ENCODE measurements around the gene AGBL1.

The AGBL1 gene

DNA sequence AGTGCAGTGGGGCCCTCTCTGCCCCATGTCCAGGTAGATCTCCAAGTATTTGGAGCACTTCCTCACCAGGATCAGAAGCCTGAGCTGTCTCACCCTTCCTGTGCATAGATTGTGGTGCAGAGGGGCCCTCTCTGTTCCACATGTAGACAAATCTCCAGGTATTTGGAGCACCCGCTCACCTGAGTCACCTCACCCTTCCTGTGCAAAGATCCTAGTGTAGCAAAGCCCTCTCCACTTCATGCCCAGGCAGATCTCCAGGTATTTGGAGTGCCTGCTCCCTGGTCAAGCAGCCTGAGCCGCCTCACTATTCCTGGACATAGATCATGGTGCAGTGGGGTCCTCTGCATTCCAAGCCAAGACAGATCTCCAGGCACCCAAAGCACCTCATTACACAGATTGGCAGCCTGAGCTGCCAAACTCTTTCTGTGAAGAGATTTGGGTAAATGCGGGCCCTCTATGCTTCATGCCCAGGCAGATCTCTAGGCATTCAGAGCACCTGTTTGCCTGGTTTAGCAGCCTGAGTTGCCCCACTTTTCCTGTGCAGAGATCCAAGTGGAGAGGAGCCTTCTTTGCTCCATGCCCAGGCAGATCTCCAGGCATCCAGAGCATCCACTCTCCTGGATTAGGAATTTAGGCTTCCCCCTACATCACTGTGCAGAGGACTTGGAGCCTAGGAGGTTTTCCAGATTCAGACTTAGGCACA, 249.8 kb downstream of the AGBL1 start:
- DNase-seq = no peak

- DNase-seq = no peak
Observed at GRCh38 chr15:86333819-86334218, 254.1 kb downstream of the AGBL1 start.

DNA sequence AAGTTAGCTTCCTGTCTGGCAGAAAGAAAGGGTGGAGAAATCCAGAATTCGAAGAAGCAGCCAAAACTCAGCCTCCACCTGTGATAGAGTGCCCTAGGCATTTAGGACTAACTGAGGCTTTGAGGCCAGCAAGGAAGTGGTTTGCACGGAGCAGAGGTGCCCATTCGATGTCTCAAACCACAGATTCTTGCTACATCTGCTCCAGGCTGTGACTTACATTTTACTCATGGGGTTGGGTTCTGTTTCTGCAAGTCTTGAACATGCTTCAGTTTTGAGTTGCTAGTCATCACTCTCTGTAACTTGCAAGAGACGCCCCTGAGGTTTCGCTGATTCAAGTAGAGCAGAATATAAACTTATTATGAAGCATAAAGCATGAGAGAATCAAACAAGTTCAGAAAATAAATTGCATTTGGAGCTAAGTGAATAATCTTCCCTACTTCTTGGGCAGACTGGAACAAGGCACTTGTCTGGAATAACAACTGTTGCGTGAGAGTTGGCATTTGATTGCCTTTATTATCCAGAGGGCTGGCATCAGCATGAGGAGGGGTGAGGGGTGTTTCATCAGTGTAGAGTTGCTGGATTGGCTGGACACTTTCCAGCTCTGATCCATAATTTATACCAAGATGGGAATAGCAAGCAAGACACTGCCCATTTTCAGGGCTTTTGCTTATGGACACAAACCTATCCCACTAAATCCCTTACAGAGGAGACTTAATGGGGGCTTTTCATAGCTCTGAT, 256.5 kb downstream of the AGBL1 start:
- no peak for DNase-seq

GRCh38 chr15:86337071-86337470, 257.4 kb downstream of the AGBL1 start:
- DNase-seq = no peak

GRCh38 chr15:86347245-86347644, 267.6 kb downstream of the AGBL1 start:
- DNase-seq = no peak

DNA sequence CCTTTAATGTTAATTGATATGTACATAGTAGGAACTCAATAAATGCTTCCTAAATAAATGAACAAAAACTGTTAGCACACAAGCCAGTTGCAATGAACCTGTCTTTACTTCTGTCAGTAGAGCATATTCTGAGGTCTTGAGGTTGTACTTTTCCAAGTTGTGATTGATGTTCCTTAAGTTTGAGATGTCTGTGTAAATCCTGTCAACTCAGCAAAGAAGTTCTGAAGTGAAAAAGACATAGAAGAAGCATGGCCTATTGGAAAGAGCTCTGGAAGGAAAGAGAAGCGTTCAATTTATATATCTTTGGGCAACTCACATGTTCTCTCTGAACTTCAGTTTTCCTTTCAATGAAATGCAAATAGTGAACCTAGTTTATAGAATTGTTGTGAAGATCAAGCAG, 269.9 kb downstream of the AGBL1 start:
- no peak for DNase-seq

GRCh38 chr15:86353213-86353612, 273.5 kb downstream of the AGBL1 start:
- DNase-seq = no peak

GRCh38 chr15:86355361-86355760, 275.7 kb downstream of the AGBL1 start:
- DNase-seq = no peak

- no peak for DNase-seq
Observed at GRCh38 chr15:86355801-86356200, 276.1 kb downstream of the AGBL1 start.

DNA sequence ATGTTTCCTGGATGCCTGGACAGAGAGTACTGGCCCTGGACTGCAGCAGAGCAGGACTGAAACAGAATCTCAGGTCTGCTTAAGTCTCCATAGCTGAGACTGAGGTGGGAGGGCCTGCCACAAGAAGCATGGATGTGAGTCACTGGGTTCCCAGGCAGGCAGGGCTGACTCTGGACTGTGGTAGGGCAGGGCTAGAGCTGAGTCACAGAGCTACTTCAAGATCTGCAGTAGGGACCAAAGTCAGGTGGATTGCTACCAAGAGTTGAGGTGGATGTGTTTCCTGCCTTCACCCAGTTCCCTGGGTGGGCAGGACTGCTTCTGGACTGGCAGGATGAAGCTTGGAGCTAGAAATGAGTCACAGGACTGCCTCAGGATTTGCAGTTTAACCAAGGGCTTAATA, 282.9 kb downstream of the AGBL1 start:
- DNase-seq = no peak

DNA sequence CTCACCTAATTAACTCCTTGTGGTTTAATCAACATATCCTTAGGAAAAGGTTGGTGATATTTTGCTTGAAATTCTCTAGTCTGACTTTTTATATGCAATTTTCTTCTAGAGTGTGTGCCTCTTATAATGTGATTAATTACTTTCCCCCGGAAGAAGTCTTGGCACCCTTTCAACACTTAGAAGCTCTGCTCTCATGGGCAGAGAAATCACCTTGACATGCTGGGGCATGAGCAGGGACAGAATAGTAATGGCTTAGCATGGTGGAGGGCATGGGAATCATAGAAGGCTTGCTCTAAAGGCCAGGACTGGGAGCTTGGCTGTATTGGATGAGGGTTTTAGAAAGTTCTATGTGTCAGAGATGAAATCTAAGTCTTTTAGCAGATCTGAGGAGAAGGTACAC, 293.5 kb downstream of the AGBL1 start:
- no peak for DNase-seq

GRCh38 chr15:86375733-86376280, 296.1 kb downstream of the AGBL1 start:
- DNase-seq = no peak

GRCh38 chr15:86377914-86378313, 298.2 kb downstream of the AGBL1 start:
- DNase-seq = no peak

- DNase-seq = no peak
Observed at GRCh38 chr15:86382341-86382740, 302.7 kb downstream of the AGBL1 start.

- DNase-seq = no peak
Observed at GRCh38 chr15:86383611-86384010, 303.9 kb downstream of the AGBL1 start.

- DNase-seq = no peak
Observed at GRCh38 chr15:86384186-86384585, 304.5 kb downstream of the AGBL1 start.

GRCh38 chr15:86392296-86392695, 312.6 kb downstream of the AGBL1 start:
- no peak for DNase-seq

- DNase-seq = no peak
Observed at GRCh38 chr15:86392874-86393273, 313.2 kb downstream of the AGBL1 start.

- DNase-seq = no peak
Observed at GRCh38 chr15:86394866-86395265, 315.2 kb downstream of the AGBL1 start.

DNA sequence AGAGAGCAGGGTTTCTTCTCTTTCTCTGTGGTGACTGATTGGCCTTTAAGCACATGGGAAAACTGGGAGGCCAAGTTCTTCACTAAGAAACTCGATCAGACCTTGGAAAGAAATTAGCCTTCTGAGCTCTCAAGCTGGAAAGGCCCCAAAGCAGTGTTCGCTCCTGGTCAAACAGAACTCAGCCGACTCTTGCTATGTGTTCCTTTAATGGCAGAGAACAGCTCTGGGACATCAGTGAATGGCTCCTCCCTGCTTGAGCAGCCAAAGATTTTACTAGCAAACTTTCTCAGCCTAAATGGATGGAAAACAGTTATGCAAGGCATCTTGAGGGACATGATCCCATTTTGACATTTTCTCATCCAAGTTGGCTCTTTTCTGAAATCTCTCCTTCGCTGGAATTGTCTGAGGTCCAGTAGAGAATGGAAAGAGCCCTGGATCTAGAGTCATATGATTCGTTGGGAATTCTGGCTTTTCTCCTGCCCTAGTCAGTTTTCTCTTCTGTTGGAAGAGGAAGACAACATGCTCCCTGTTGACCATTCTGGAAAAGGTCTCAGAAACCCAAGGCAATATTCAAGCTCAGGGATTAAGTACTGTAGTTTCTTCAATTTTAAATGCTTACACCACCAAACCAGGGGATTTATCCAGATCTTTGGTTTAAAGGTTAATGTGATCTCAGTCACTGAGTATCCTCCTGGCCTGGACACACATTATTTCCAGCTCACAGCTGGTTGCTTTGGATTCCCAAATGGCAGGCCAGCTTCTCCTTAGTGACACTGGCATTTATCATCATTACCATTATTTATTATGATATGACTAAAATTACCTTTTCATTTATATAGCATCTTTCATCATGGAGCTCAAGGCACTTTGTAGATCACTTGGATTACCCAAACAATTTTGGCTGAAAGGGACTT, 319.6 kb downstream of the AGBL1 start:
- no peak for DNase-seq

DNA sequence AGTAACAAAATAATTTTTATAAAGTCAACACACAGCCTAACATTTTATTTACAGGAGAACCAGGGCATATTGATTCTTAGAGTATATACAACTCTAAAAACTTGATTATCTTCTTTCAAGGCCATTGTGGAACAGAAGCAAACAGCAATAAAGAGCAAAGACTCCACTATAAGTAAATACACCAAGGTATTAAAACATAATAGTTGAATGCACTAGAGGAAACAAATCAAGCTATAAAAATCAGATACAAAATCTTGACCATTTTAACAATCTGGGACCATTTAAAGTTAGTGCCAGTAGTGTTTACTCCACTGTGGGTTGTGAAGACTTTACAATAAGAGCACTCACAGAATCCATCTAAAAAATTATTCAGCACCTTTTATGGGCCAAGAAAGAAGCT, 323.6 kb downstream of the AGBL1 start:
- no peak for DNase-seq

GRCh38 chr15:86403914-86404583, 324.4 kb downstream of the AGBL1 start:
- DNase-seq = no peak

DNA sequence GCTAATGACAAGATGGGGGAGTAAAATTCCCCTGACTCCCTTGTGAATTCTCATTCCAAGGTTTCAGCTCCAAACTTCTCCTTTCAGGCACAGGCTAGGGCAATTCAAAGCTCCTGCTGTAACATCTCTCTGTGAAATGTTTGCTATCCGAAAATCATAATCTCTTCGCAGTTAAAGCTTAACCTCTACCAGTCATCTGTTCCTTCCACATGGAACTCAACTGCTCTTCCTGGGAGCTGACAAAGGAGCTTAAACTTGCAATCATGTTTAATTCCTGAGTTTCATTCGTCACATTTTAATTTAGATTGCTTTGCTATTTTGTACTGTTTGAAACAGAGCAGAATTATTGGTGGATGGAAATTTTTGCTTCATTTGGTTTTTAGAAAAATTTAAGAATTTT, 328.6 kb downstream of the AGBL1 start:
- no peak for DNase-seq

All from 8988T (cell line).